Neuronal stem cell (in vitro differentiated cells): ENCODE data around the gene MLX.
"Not testable (repeated sequence)": the region's sequence is repeated elsewhere in the genome, so short reads cannot be mapped to it uniquely, and the experiment has no call there.

Experiments used
- DNase-seq: peaks from one replicate; pipeline ENCODE4 v3.0.0-alpha.2; 2013; ENCODE audit warnings: low spot score
- H2AFZ ChIP-seq: one replicate; pipeline ENCODE4 v1.6.1; 2013; ENCODE audit warnings: mild to moderate bottlenecking, low read length, inconsistent platforms
- H2AK5ac ChIP-seq: 2 replicates; pipeline ENCODE4 v1.6.1; 2013; ENCODE audit warnings: low read depth, mild to moderate bottlenecking, inconsistent platforms, low read length, moderate library complexity, mixed read lengths
- H2BK120ac ChIP-seq: 2 replicates; pipeline ENCODE4 v1.6.1; 2013; ENCODE audit warnings: low read depth, mild to moderate bottlenecking, inconsistent platforms, low read length, moderate library complexity, mixed read lengths
- H2BK12ac ChIP-seq: one replicate; pipeline ENCODE4 v1.6.1; 2013; ENCODE audit warnings: low read length, inconsistent platforms
- H2BK15ac ChIP-seq: 2 replicates; pipeline ENCODE4 v1.6.1; 2013; ENCODE audit warnings: mild to moderate bottlenecking, low read length, inconsistent platforms, mixed read lengths
- H2BK5ac ChIP-seq: one replicate; pipeline ENCODE4 v1.6.1; 2013; ENCODE audit warnings: inconsistent platforms, mild to moderate bottlenecking, low read length, moderate library complexity
- H3K14ac ChIP-seq: one replicate; pipeline ENCODE4 v1.6.1; 2013; ENCODE audit warnings: low read length, inconsistent platforms
- H3K18ac ChIP-seq: 2 replicates; pipeline ENCODE4 v1.6.1; 2013; ENCODE audit warnings: low read length, inconsistent platforms
- H3K23ac ChIP-seq: 2 replicates; pipeline ENCODE4 v1.6.1; 2013; ENCODE audit warnings: low read depth, mild to moderate bottlenecking, mixed read lengths, low read length, inconsistent platforms; ENCODE audit not compliant: poor library complexity
- H3K27ac ChIP-seq: replicated peaks from 3 replicates; pipeline ENCODE4 v1.5.1; 2013; ENCODE audit warnings: low read length, inconsistent platforms
- H3K27me3 ChIP-seq, 3 experiments: 2 replicates each; pipeline ENCODE4 v1.6.1; 2013; ENCODE audit warnings: low read length in 3 of 3, mild to moderate bottlenecking in 2 of 3, inconsistent platforms in 1 of 3, low read depth in 1 of 3, mixed read lengths in 1 of 3, moderate library complexity in 1 of 3; ENCODE audit not compliant: control insufficient read depth in 3 of 3, insufficient read depth in 3 of 3
- H3K36me3 ChIP-seq, 2 donors: replicated peaks in 1 of 2; 2 replicates each; pipeline ENCODE4 v1.6.1; 2013; ENCODE audit warnings: low read length in 2 of 2; ENCODE audit not compliant: control insufficient read depth in 2 of 2, insufficient read depth in 2 of 2
- H3K4ac ChIP-seq: 2 replicates; pipeline ENCODE4 v1.6.1; 2013; ENCODE audit warnings: inconsistent platforms, mild to moderate bottlenecking, low read length, moderate library complexity
- H3K4me1 ChIP-seq, 2 donors: 1 replicate in 1 of 2; 2 replicates in 1 of 2; pipeline ENCODE4 v1.6.1; 2013; ENCODE audit warnings: low read length in 2 of 2, low read depth in 1 of 2; ENCODE audit not compliant: control insufficient read depth in 2 of 2, insufficient read depth in 1 of 2
- H3K4me2 ChIP-seq: one replicate; pipeline ENCODE4 v1.6.1; 2013; ENCODE audit warnings: mild to moderate bottlenecking, low read length, inconsistent platforms; ENCODE audit not compliant: insufficient read depth, poor library complexity, severe bottlenecking
- H3K4me3 ChIP-seq, 2 donors: 2 replicates each; pipeline ENCODE4 v1.5.1; 2013; ENCODE audit warnings: low read length in 2 of 2, mild to moderate bottlenecking in 2 of 2, inconsistent platforms in 1 of 2, moderate library complexity in 1 of 2
- H3K79me1 ChIP-seq: one replicate; pipeline ENCODE4 v1.6.1; 2013; ENCODE audit warnings: low read depth, mild to moderate bottlenecking, inconsistent platforms, low read length, moderate library complexity
- H3K9ac ChIP-seq: one replicate; pipeline ENCODE4 v1.6.1; 2013; ENCODE audit warnings: mild to moderate bottlenecking, low read depth, low read length, inconsistent platforms; ENCODE audit not compliant: poor library complexity
- H3K9me3 ChIP-seq, 2 donors: replicated peaks in 1 of 2; 2 replicates each; pipeline versions ENCODE3 to v1.6.1; 2013; ENCODE audit warnings: low read length in 2 of 2, mild to moderate bottlenecking in 2 of 2, inconsistent platforms in 1 of 2, low read depth in 1 of 2, mixed read lengths in 1 of 2, moderate library complexity in 1 of 2; ENCODE audit not compliant: control insufficient read depth in 2 of 2, insufficient read depth in 1 of 2
- H4K8ac ChIP-seq: one replicate; pipeline ENCODE4 v1.6.1; 2013; ENCODE audit warnings: low read depth, mild to moderate bottlenecking, inconsistent platforms, low read length, moderate library complexity
- H4K91ac ChIP-seq: one replicate; pipeline ENCODE4 v1.6.1; 2013; ENCODE audit warnings: low read length, low read depth, mild to moderate bottlenecking, inconsistent platforms; ENCODE audit not compliant: poor library complexity
- WGBS, 2 donors: extraction: QIAGEN DNeasy Blood & Tissue Kit; methylation state at CpG; one replicate each; pipeline ENCODE4 v1.1.7; 2013; ENCODE audit warnings: missing lambda C conversion rate in 2 of 2, mixed read lengths in 1 of 2; ENCODE audit not compliant: insufficient read length in 2 of 2, insufficient replicate concordance in 1 of 2; ENCODE audit errors: extremely low coverage in 2 of 2; 5-methylcytosine and 5-hydroxymethylcytosine counted together

MLX gene

DNA sequence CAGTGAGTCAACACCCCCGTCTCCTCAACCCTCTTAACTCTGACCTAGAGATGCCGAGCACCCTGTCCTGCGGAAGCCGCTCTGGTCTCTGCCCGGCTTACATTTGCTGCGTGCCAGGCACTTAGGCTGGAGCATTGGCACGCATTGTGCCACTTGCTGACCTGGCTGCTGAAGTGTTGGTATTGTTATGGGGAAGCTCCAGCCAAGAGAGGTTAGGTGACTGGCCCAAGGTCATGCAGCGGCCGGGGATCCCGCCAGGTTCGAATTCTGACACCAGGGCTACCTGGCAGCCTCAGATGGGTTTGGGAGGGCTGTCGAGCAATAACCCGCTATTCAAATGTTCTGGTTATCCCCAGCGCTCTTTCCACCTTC is 19.2 kb upstream of the MLX start:
- H3K27ac ChIP-seq: no peak overlapping the region
- peaks cover 0 to 5% of the 10 kb centered on the region in 2 donors for H3K4me1 ChIP-seq
- H3K4ac ChIP-seq: no peak overlapping the region
- no peaks in the 10 kb centered on the region for H3K9me3 ChIP-seq
- peak overlapping the region; percentile 98 for H3K23ac ChIP-seq
- peak overlapping the region; percentile 83 for H2BK120ac ChIP-seq
- no peak overlapping the region for H3K9ac ChIP-seq
- peak overlapping the region; percentile 73 for H2BK12ac ChIP-seq
- H3K79me1 ChIP-seq: peaks cover 1% of the 10 kb centered on the region
- H2AK5ac ChIP-seq: peak overlapping the region; percentile 96
- no peaks in the 10 kb centered on the region for H3K27me3 ChIP-seq
- peaks cover 10 to 24% of the 10 kb centered on the region in 2 donors for H3K36me3 ChIP-seq
- no peak overlapping the region for H2AFZ ChIP-seq
- WGBS, 2 donors: no CpG with 5 or more reads among the region's 14 CpGs
- H3K4me2 ChIP-seq: peak overlapping the region; percentile 73
- no peak overlapping the region for H3K4me3 ChIP-seq
- H2BK15ac ChIP-seq: peak overlapping the region; percentile 89
- H3K14ac ChIP-seq: no peak overlapping the region
- H3K18ac ChIP-seq: peak overlapping the region; percentile 83
- H4K91ac ChIP-seq: no peak overlapping the region
- DNase-seq: no peak
- no peak overlapping the region for H2BK5ac ChIP-seq
- H4K8ac ChIP-seq: no peak overlapping the region

DNA sequence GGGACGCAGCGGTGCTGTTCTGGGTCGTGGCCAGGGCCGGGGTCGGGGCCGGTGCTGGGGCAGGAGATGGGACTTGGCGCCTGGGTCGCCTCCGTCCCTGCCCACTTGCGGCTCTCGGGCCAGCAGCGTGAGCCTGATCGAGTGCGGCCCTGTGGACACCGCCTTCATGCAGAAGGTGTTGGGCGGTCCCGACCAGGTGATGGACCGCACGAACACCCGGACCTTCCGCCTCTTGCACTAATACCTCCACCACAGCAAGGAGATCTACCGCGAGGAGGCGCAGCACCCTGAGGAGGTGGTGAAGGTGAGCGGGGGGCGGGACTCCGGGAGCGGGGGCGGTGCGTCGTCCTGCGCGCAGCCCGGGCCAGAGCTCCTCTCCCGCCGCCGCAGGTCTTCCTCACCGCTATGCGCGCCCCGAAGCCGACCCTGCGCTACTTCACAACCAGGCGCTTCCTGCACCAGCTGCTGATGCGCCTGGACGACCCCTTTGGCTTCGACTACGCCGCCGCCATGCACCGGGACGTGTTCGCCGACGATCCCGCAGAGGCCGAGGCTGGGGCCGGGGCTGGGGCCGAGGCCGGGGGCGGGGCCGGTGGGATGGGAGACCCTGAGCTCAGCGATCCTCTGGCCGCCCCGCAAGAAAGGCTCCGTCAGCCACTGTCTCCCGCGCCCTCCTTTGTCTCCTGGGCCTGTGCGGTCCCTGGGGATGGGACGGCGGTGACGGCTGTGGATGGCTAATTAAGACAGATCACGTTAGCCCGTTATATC is 18.6 kb upstream of the MLX start:
- Histone ChIP-seq H4K8ac (peak overlapping the region; percentile 92), H2BK15ac (peak overlapping the region; percentile 89), H2AK5ac (peak overlapping the region; percentile 96), H2BK120ac (peak overlapping the region; percentile 83), H3K18ac (peak overlapping the region; percentile 99), H3K9me3 (no peaks in the 10 kb centered on the region), H4K91ac (no peak overlapping the region), H3K23ac (peak overlapping the region; percentile 98), H3K14ac (no peak overlapping the region), H3K4ac (no peak overlapping the region), H2BK12ac (no peak overlapping the region), H3K79me1 (peaks cover 3% of the 10 kb centered on the region), H3K36me3 (peaks cover 7 to 19% of the 10 kb centered on the region in 2 donors), H2AFZ (no peak overlapping the region), H3K4me2 (peak overlapping the region; percentile 73), H3K9ac (peak overlapping the region; percentile 97), H3K4me1 (peaks cover 0 to 5% of the 10 kb centered on the region in 2 donors), H2BK5ac (no peak overlapping the region), H3K27ac (peak overlapping the region; percentile 87), H3K27me3 (no peaks in the 10 kb centered on the region), H3K4me3 (peak overlapping the region in 1 of 2 donors; percentile 78)
- peak; percentile 71 for DNase-seq
- WGBS, 2 donors: no CpG with 5 or more reads among the region's 74 CpGs

DNA sequence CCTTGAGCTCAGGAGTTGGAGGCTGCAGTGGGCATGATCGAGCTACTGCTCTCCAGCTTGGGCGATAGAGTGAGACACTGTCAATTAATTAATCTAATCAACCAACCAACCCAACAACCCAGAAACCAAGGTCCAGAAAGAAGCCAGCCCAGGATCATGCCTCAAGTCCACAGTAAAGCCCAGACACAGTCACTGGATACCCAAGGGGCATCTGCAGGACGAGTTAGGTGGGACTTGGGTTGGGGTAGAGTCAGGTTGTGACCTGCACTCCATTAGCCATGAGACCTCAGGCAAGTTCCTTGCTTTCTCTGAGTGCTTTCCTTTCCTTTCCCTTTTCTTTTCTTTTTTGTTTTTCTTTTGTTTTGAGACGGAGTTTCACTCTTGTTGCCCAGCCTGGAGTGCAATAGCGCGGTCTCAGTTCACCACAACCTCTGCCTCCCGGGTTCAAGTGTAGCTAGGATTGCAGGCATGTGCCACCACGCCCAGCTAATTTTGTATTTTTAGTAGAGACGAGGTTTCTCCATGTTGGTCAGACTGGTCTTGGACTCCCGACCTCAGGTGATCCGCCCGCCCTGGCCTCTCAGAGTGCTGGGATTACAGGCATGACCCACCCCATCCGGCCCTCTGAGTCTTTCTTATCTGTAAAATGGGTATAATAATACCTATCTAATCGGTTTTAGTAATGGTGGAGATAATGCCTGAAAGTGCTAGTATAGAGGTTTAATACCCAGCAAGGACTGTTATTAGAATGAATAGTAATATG is 17.7 kb upstream of the MLX start:
- Histone ChIP-seq H3K27me3 (no peaks in the 10 kb centered on the region), H3K79me1 (peaks cover 6% of the 10 kb centered on the region), H2BK12ac (no peak overlapping the region), H3K4me2 (peak overlapping the region; percentile 73), H3K18ac (no peak overlapping the region), H3K36me3 (peaks cover 4 to 10% of the 10 kb centered on the region in 2 donors), H2BK120ac (no peak overlapping the region), H3K4me1 (peaks cover 0 to 9% of the 10 kb centered on the region in 2 donors), H3K4me3 (no peak overlapping the region), H2BK15ac (no peak overlapping the region), H3K23ac (no peak overlapping the region), H4K8ac (no peak overlapping the region), H3K4ac (no peak overlapping the region), H2AK5ac (no peak overlapping the region), H3K9me3 (no peaks in the 10 kb centered on the region), H2AFZ (no peak overlapping the region), H3K14ac (no peak overlapping the region), H4K91ac (no peak overlapping the region), H3K27ac (peak overlapping the region; percentile 87), H2BK5ac (no peak overlapping the region), H3K9ac (no peak overlapping the region)
- DNase-seq: no peak
- WGBS, 2 donors: no CpG with 5 or more reads among the region's 14 CpGs

DNA sequence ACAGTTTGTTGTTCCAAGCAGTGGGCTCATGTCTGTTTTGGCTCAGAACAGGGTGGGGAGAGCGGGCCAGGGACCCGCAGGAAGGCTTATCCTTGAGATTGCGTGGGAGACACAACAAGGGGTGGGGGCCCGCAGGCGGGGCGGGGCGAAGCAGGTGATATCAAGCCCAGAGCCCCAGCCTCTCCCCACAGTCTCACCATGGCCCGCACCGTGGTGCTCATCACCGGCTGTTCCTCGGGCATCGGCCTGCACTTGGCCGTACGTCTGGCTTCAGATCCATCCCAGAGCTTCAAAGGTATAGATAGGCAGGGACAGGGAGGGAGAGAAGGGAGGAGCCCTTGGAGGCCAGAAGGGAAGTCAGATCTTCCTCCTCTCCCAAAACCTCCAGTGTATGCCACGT is 14.2 kb upstream of the MLX start, which contains the start of gene HSD17B1:
HSD17B1 (plus strand) TSS at position 188 of the 400 bp plus-strand sequence; CDS start at position 199, 11 bp downstream.
- not testable (repeated sequence) for H3K27me3 ChIP-seq
- WGBS, 2 donors: no CpG with 5 or more reads among the region's 15 CpGs
- H3K4me3 ChIP-seq: peak within 1 kb of the TSS; percentile 89 to 97

More for the DNA sequence above, 14.2 kb upstream of the MLX start, which contains the start of gene HSD17B1:
- H2AFZ ChIP-seq, H3K14ac ChIP-seq, H4K91ac ChIP-seq, H2BK15ac ChIP-seq, DNase-seq, H3K27ac ChIP-seq, H3K9ac ChIP-seq, H3K79me1 ChIP-seq, H3K18ac ChIP-seq, H2BK12ac ChIP-seq, H3K36me3 ChIP-seq, H3K9me3 ChIP-seq, H3K4ac ChIP-seq: not testable (repeated sequence)
- peak within 1 kb of the TSS; percentile 43 for H4K8ac ChIP-seq
- H3K23ac ChIP-seq: peak within 1 kb of the TSS; percentile 37
- peak within 1 kb of the TSS; percentile 72 for H3K4me2 ChIP-seq
- peak within 1 kb of the TSS; percentile 72 for H2BK120ac ChIP-seq
- peaks cover 6 to 13% of the 10 kb centered on the region in 2 donors for H3K4me1 ChIP-seq
- H2AK5ac ChIP-seq: peak within 1 kb of the TSS; percentile 54
- peak within 1 kb of the TSS; percentile 66 for H2BK5ac ChIP-seq
